Measurements from ENCODE around the gene PLB1.

The PLB1 gene

DNA sequence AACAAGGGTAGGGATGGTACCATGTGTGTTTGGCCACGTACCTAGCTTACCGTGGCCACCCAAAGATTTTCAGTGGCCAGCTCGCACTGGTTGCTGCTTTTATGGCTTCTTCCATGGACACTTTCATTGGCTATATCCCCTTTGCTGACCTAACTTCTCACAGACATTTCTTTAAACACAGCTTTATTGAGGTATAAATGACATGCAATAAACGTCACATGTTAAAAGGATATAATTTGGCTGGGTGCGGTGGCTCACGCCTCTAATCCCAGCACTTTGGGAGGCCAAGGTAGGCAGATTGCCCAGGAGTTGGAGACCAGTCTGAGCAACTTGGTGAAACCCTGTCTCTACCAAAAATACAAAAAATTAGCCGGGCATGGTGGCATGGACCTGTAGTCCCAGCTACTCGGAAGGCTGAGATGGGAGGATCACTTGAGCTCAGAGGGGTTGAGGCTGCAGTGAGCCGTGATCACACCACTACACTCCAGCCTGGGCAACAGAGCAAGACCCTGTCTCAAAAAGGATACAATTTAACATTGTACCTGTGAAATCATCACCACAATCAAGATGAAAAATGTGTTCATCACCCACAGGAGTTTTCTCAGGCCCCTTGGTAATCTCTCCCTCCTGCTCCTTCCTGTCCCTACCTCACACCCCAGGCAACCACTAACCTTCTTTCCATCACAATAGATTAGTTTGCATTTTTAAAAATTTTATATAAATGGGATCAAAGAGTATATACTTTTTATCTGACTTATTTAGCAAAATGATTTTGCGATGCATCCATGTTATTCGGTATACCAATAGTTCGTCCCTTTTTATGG lies 127.9 kb downstream of the PLB1 start:
- no peak for DNase-seq (ENCODE audit: insufficient read length, low spot score)
- no peak for TF ChIP-seq POLR2A (IDR thresholded peaks at IDR 0.05; ENCODE audit: low read depth, low read length)
- FAIRE-seq = no peak

DNA sequence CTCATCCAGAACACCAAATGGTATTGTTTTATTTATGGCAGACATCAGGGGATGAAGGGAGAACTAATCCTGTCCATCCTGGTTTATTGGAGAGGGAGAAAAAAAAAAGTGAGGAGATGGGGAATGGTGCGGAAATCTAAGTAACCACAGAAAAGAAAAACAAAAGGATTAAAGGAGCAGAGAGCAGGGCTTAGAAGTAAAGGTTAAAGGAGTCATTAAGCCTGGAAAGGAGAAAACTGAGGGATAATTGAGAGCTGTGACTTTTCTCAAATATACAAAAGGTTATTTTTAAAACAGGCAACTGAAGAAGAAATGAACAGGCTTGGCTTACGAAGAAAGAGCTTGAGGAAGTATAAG lies 128.6 kb downstream of the PLB1 start:
- no peak for TF ChIP-seq POLR2A (IDR thresholded peaks at IDR 0.05; ENCODE audit: low read depth, low read length)
- no peak for FAIRE-seq
- no peak for DNase-seq (ENCODE audit: insufficient read length, low spot score)

DNA sequence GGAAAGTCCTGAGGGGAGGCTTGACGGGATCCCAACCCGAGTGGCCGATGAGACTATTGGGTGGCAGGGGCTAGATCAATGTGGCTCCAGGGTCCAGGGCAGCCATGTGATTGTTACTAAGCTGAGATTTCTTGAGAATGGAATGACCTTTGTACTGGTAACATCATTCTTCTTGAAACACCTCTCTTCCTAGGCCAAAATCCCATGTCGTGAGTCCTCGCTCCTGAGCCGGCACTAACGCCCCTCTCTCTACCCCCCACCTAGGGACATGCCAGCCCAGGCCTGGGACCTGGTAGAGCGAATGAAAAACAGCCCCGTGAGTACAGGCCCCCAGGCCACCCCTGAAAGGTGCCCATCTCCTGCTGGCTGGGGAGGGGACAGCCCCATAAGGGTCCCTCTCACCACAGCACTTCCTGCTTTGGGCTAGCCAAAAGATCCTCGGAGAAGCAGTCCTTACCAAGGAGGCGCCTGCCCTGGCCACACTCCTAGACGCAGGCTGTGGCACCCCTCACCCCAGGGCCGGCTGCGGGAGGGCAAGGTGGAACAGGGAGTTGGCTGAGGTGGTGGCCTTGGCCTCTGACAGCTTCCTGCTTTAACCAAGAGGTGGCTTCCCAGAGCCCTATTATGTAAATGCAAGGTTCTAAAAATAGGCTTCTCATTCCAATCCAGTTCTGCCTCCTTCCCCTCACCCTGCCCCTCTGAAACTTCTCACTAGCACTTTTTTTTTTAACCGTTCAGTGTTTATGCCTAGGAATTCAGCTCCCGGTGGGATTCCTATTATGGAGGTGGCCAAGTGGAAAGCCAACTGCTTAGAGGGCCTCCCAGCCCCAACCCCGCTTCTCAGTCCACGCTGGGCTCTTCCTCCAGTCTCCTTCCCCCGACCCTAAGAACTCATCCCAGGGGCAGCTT lies 129.2 kb downstream of the PLB1 start:
- FAIRE-seq = no peak
- no peak for TF ChIP-seq POLR2A (IDR thresholded peaks at IDR 0.05; ENCODE audit: low read depth, low read length)
- no peak for DNase-seq (ENCODE audit: insufficient read length, low spot score)

DNA sequence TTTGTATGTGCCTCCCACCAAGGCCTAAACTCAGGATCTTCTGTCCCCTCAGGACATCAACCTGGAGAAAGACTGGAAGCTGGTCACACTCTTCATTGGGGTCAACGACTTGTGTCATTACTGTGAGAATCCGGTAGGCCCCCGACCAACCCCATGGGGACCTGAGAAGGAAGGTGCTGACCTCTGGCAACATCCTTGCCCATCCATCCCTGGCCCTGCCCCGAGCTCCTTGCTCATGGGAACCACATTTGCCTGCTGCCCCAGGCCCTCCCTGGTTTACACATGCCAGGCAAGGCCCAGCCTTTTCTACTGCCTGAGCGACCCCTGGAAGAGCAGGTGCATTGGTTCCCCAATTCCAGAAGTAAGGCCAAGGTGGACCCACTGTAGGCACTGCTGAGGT lies 130.5 kb downstream of the PLB1 start:
- no peak for TF ChIP-seq POLR2A (IDR thresholded peaks at IDR 0.05; ENCODE audit: low read depth, low read length)
- DNase-seq (ENCODE audit: insufficient read length, low spot score) (no peak), FAIRE-seq (no peak)

DNA sequence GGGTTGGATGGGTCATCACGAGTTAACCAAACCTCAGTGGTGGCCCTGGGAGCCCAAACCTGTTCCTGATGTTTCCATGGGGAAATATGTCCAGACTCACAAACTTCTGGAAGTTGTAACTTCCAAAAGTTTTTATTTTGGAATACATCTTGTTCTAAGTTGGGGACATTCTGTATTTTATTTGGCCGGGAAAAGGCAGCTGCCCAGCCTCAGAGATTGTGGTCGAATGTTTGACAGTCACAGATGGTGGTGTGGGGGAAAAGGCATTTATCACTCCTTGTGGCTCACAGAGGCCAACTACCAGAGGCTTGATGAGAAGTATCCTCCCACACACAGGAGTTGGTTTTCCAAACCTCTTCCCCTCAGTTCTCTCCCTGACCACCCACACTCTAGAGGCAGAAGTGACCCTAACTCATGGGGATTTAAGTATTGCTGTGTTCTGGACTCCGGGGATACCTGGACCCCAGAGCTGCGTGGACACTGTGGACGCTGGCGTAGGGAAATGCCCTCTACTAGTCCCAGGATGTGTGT lies 131.1 kb downstream of the PLB1 start:
- DNase-seq (ENCODE audit: insufficient read length, low spot score) = no peak
- TF ChIP-seq POLR2A (IDR thresholded peaks at IDR 0.05; ENCODE audit: low read depth, low read length) = no peak
- FAIRE-seq = no peak

DNA sequence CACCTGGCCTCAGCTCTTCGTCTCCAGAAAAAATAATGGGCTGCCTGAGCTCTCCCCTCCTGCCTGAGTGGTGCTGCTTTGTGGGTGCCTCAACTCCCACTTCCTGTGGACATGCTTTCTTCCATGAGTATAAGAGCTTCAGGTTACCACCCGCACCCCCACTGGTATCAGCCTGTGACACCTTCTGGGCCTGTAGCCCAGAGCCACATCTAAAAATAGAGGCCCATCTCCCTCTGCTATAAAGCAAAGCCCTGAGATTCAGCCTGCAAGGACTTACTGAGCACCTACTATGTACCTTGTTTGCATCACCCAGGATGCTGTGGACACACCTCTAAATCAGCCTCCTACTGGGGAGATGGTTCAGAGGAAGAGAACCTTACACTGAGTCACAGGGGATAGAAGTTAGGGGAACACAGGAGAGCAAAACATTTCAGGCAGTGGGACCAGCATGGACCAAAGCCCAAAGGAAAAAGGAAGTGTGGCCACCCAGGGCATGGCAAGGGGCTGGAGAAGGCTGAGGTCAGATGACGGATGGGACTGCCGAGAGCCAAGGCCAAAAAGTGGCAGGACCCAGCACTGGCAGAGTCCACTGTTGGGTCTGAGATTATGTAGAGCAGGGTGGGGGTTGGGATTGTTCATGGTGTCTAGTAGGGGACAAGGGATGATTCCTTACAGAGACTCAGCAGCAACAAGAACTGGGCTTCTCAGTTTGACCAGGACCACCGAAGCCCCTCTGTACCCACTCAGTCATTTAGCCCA lies 132.0 kb downstream of the PLB1 start:
- FAIRE-seq (no peak), DNase-seq (ENCODE audit: insufficient read length, low spot score) (no peak)
- TF ChIP-seq POLR2A (IDR thresholded peaks at IDR 0.05; ENCODE audit: low read depth, low read length) = no peak

DNA sequence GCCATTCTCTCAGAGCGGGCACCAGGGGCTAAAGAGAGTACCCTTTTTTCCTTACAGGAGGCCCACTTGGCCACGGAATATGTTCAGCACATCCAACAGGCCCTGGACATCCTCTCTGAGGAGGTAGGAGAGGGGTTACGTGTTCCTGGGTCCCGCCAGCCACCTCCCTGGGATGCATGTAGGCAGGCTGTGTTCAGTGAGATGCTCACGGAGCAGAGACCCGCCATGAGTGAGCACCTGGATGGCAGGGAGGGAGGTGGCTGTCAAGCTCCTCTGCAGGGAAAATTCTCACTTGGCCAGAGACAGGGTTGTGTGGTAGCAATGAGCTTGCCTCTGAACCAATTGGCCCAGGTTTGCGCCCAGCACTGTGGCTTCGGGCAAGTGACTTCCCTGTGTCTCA lies 132.6 kb downstream of the PLB1 start:
- TF ChIP-seq POLR2A (IDR thresholded peaks at IDR 0.05; ENCODE audit: low read depth, low read length) = no peak
- FAIRE-seq (no peak), DNase-seq (ENCODE audit: insufficient read length, low spot score) (no peak)

DNA sequence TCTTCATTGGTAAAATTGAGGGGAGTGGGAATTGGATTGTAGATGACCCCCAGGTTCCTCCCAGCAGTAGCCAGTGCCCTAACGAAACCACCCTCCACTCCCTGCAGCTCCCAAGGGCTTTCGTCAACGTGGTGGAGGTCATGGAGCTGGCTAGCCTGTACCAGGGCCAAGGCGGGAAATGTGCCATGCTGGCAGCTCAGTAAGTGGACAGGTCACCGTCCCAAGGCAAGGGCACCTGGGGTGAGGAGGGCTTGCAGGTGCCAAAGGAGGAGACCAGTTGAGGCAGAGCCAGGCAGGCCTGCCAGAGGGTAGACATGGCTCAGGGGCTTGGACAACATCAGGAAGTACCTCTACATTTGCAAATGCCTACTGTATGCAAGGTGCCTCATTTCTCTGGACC lies 133.1 kb downstream of the PLB1 start:
- FAIRE-seq (no peak), DNase-seq (ENCODE audit: insufficient read length, low spot score) (no peak)
- TF ChIP-seq POLR2A (IDR thresholded peaks at IDR 0.05; ENCODE audit: low read depth, low read length) = no peak

DNA sequence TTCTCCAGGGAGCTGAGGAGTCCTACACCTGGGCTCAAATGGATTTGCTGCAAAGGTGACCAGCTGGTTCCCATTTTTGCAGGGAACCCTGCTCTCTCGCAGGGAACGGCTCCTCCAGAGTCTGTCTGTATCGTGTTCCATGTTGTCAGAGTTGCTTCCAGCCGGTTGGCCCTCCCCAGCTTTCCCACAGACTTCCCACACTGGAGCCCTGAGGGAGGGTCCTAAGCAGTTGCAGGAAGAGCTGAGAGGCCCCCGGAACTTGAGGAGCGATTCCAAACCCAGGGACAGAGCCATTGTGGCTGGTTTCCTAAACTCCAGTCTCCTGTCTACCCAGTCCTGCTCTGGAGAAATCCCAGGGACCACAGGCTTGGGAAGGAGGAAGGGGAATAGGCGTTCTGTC lies 134.1 kb downstream of the PLB1 start:
- no peak for DNase-seq (ENCODE audit: insufficient read length, low spot score)
- TF ChIP-seq POLR2A (IDR thresholded peaks at IDR 0.05; ENCODE audit: low read depth, low read length) = no peak
- no peak for FAIRE-seq

DNA sequence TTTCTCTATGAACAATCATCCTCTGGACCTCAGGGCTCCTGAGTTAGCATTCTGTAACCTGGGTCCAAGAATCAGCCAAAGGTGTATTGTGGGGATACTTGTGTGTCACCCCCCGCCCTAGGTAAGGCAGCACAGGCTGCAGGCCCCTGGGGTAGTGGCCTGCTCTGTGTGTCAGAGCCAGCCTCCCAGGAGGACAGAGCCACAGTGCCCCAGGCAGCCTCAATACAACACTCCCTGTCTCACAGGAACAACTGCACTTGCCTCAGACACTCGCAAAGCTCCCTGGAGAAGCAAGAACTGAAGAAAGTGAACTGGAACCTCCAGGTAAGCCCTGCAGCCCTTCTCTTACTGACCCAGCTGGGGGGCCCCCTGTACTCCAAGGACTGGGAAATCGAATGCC lies 134.5 kb downstream of the PLB1 start:
- no peak for DNase-seq (ENCODE audit: insufficient read length, low spot score)
- no peak for TF ChIP-seq POLR2A (IDR thresholded peaks at IDR 0.05; ENCODE audit: low read depth, low read length)
- FAIRE-seq = no peak

DNA sequence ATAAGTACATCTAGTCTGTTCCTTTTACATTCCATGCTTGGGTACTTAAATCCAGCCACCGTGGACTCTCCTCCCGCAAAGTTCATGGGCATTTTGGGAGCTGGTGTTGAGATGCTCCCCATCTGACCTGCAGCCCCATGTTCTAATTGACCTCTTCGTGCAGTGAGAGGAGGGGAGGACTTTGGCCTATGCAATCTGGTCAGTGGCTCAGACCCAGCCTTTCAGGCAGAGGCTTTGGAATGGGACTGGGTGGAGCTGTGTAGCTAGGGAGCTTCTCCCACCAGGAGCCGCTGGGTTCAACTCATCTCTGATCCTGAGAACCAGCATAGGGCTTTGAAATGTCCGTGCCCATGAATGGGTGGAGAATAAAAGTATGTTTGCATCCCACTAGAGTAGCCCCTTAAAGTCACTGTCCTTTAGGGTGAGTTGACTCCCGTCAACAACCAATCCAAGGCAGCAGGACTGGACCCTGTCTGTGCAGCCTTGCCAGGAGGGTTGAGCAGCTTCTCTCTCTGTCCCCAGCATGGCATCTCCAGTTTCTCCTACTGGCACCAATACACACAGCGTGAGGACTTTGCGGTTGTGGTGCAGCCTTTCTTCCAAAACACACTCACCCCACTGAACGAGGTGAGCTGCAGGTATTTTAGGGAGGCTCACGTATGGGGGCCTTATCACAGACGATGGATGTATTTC lies 135.8 kb downstream of the PLB1 start:
- no peak for TF ChIP-seq POLR2A (IDR thresholded peaks at IDR 0.05; ENCODE audit: low read depth, low read length)
- DNase-seq (ENCODE audit: insufficient read length, low spot score) (no peak), FAIRE-seq (no peak)

DNA sequence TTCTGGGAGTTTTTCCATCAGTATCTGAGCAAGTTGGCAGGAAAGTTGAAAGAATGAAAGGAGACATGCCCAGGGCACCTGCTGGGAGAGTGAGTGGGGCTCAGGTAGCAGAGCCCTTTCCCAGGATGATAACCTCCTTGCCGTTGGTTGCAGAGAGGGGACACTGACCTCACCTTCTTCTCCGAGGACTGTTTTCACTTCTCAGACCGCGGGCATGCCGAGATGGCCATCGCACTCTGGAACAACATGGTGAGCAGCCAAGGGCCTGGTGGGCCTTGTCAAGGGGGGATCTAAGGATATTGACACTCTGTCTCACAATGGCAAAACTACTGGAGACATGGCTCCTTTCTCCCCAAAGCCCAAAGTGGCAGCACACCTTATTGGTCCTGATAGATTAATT lies 136.9 kb downstream of the PLB1 start:
- FAIRE-seq = no peak
- TF ChIP-seq POLR2A (IDR thresholded peaks at IDR 0.05; ENCODE audit: low read depth, low read length) = no peak
- DNase-seq (ENCODE audit: insufficient read length, low spot score) = no peak

DNA sequence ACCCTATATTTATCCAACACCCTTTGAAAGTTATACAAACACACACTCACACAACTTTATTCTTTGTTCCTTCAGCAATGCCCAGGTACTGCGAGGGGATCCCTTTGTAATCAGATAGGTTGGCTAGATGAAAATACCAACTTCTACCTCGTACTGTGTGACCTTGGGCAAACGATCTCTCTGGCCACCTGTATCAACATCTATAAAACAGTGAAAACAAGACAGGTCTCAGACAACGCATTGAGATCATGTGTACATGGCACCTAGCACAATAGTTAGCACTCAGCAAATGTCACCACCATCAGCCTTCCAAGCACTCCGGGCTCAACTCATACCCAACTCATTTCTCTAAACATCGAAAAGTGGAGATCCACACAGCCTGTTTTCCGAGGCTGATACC lies 137.3 kb downstream of the PLB1 start:
- no peak for TF ChIP-seq POLR2A (IDR thresholded peaks at IDR 0.05; ENCODE audit: low read depth, low read length)
- no peak for FAIRE-seq
- no peak for DNase-seq (ENCODE audit: insufficient read length, low spot score)
